HG03457 (cell line): ENCODE results near the gene LSM4.

Experiments
- ATAC-seq: cut with Tn5 transposase; IDR thresholded peaks from one replicate; pipeline ENCODE4 v1.9.1; 2021; ENCODE audit warnings: moderate number of reproducible peaks; ENCODE audit not compliant: unreplicated experiment

Gene LSM4

GRCh38 chr19:18257503-18258470 is 65.1 kb downstream of the LSM4 start:
- ATAC-seq, result no peak
